ENCODE measurements around the gene ERBIN.

The ERBIN gene

GRCh38 chr5:66072031-66072430, 145.7 kb downstream of the ERBIN start:
- no peak for DNase-seq (ENCODE audit: extremely low spot score)
- POLR2A ChIA-PET: no interaction called here
- CTCF ChIA-PET: no interaction called here
- TF ChIP-seq TARDBP (IDR thresholded peaks at IDR 0.05): no peak
- no peak for TF ChIP-seq NFRKB (IDR thresholded peaks at IDR 0.05)
- TF ChIP-seq PKNOX1 (IDR thresholded peaks at IDR 0.05): no peak
- TF ChIP-seq LEF1 (IDR thresholded peaks at IDR 0.05; ENCODE audit: borderline replicate concordance): no peak
- TF ChIP-seq SP1 (IDR thresholded peaks at IDR 0.05): no peak
- TF ChIP-seq CTBP1 (IDR thresholded peaks at IDR 0.05; ENCODE audit: borderline replicate concordance): no peak
- TF ChIP-seq HDGF (IDR thresholded peaks at IDR 0.05; ENCODE audit: borderline replicate concordance): no peak

- POLR2A ChIA-PET: no interaction called here
- DNase-seq (ENCODE audit: extremely low spot score): no peak
- TF ChIP-seq SUZ12 (IDR thresholded peaks at IDR 0.05) (no peak), NFRKB (IDR thresholded peaks at IDR 0.05) (no peak), PKNOX1 (IDR thresholded peaks at IDR 0.05) (no peak), L3MBTL2 (conservative IDR thresholded peaks at IDR 0.05) (no peak), TARDBP (IDR thresholded peaks at IDR 0.05) (no peak), ELF4 (IDR thresholded peaks at IDR 0.05) (no peak)
- CTCF ChIA-PET: no interaction called here
Observed at GRCh38 chr5:66074901-66075300, 148.5 kb downstream of the ERBIN start.

- DNase-seq (ENCODE audit: extremely low spot score): no peak
- TF ChIP-seq ARNT (IDR thresholded peaks at IDR 0.05) (no peak), NFRKB (IDR thresholded peaks at IDR 0.05) (no peak), FOXM1 (IDR thresholded peaks at IDR 0.05; ENCODE audit: borderline replicate concordance) (no peak), HDGF (IDR thresholded peaks at IDR 0.05; ENCODE audit: borderline replicate concordance) (no peak), PKNOX1 (IDR thresholded peaks at IDR 0.05) (no peak), FOXA1 (IDR thresholded peaks at IDR 0.05) (no peak), CTBP1 (IDR thresholded peaks at IDR 0.05; ENCODE audit: borderline replicate concordance) (no peak), L3MBTL2 (conservative IDR thresholded peaks at IDR 0.05) (no peak), ZNF384 (IDR thresholded peaks at IDR 0.05) (no peak), ELF4 (IDR thresholded peaks at IDR 0.05) (no peak), FOXK2 (IDR thresholded peaks at IDR 0.05) (no peak), SP1 (IDR thresholded peaks at IDR 0.05) (no peak), BHLHE40 (IDR thresholded peaks at IDR 0.05; ENCODE audit: borderline replicate concordance) (no peak), SUZ12 (IDR thresholded peaks at IDR 0.05) (no peak), TARDBP (IDR thresholded peaks at IDR 0.05) (no peak), LEF1 (IDR thresholded peaks at IDR 0.05; ENCODE audit: borderline replicate concordance) (no peak)
- ChIA-PET POLR2A (no interaction called here), CTCF (no interaction called here)
Observed at GRCh38 chr5:66080664-66081063, 154.3 kb downstream of the ERBIN start.

- ChIA-PET CTCF (interaction anchor here (0.8 kb wide), 1 partner anchor 288 kb away, joined by 3 read pairs; no protein-coding TSS in a partner anchor), POLR2A (no interaction called here)
- no peak for DNase-seq (ENCODE audit: extremely low spot score)
- TF ChIP-seq ARNT (IDR thresholded peaks at IDR 0.05): no peak
- TF ChIP-seq PKNOX1 (IDR thresholded peaks at IDR 0.05): no peak
Observed at GRCh38 chr5:66089384-66089783, 163.0 kb downstream of the ERBIN start.

- no peak for TF ChIP-seq L3MBTL2 (conservative IDR thresholded peaks at IDR 0.05)
- TF ChIP-seq CTBP1 (IDR thresholded peaks at IDR 0.05; ENCODE audit: borderline replicate concordance): no peak
- TF ChIP-seq BHLHE40 (IDR thresholded peaks at IDR 0.05; ENCODE audit: borderline replicate concordance): no peak
- TF ChIP-seq SUZ12 (IDR thresholded peaks at IDR 0.05): no peak
- TF ChIP-seq HDGF (IDR thresholded peaks at IDR 0.05; ENCODE audit: borderline replicate concordance): no peak
- no peak for TF ChIP-seq PKNOX1 (IDR thresholded peaks at IDR 0.05)
- no peak for TF ChIP-seq ELF4 (IDR thresholded peaks at IDR 0.05)
- TF ChIP-seq FOXK2 (IDR thresholded peaks at IDR 0.05): no peak
- no peak for TF ChIP-seq ARNT (IDR thresholded peaks at IDR 0.05)
- TF ChIP-seq SP1 (IDR thresholded peaks at IDR 0.05): no peak
- TF ChIP-seq FOXA1 (IDR thresholded peaks at IDR 0.05): no peak
- TF ChIP-seq LEF1 (IDR thresholded peaks at IDR 0.05; ENCODE audit: borderline replicate concordance): no peak
- POLR2A ChIA-PET: interaction anchor here (0.8 kb wide), 1 partner anchor 43 kb away, joined by 3 read pairs; the partner anchor contains the start of gene SREK1
- no peak for DNase-seq (ENCODE audit: extremely low spot score)
- CTCF ChIA-PET: no interaction called here
Observed at GRCh38 chr5:66100851-66101250, 174.5 kb downstream of the ERBIN start.

- ChIA-PET POLR2A (no interaction called here), CTCF (no interaction called here)
- no peak for TF ChIP-seq L3MBTL2 (conservative IDR thresholded peaks at IDR 0.05)
- no peak for TF ChIP-seq ZNF384 (IDR thresholded peaks at IDR 0.05)
- TF ChIP-seq SUZ12 (IDR thresholded peaks at IDR 0.05): no peak
- no peak for TF ChIP-seq PKNOX1 (IDR thresholded peaks at IDR 0.05)
- no peak for TF ChIP-seq FOXK2 (IDR thresholded peaks at IDR 0.05)
- no peak for TF ChIP-seq SP1 (IDR thresholded peaks at IDR 0.05)
- no peak for TF ChIP-seq HDGF (IDR thresholded peaks at IDR 0.05; ENCODE audit: borderline replicate concordance)
- TF ChIP-seq FOXM1 (IDR thresholded peaks at IDR 0.05; ENCODE audit: borderline replicate concordance): no peak
- DNase-seq (ENCODE audit: extremely low spot score): no peak
Observed at GRCh38 chr5:66113160-66113559, 186.8 kb downstream of the ERBIN start.

All from HEK293T (cell line).